Panc1 (cell line): Measurements from ENCODE around the gene IFI6. TPM values are rescaled to one million over a fixed set of nuclear protein-coding genes. Genes with fewer than 3 reads are reported as not detected.

Experiments
- ATAC-seq: fragments of 200-7000 bp; cut with Tn5 transposase; 2 replicates; pipeline ENCODE4 v1.9.1; 2020; ENCODE audit warnings: mild to moderate bottlenecking, moderate library complexity
- BruUV-seq: library from RNA; stranded (reverse); fragments of 400-500 nt; replicated peaks from 2 replicates; lab custom pipeline; 2021; lab: Mats Ljungman, UMichigan
- CTCF ChIA-PET: fragments of 300-600 bp; sonication (Branson Sonifier 250); formaldehyde crosslinking; loops from one replicate; lab custom pipeline; 2022; ENCODE audit warnings: antibody characterized with exemption; lab: Charles Lee
- POLR2A ChIA-PET: fragments of 300-600 bp; sonication (Branson Sonifier 250); formaldehyde crosslinking; loops from one replicate; lab custom pipeline; 2022; ENCODE audit warnings: antibody characterized with exemption; lab: Charles Lee
- DNase-seq: peaks from one replicate; pipeline ENCODE4 v3.0.0-alpha.2; 2010; ENCODE audit warnings: low read depth, low spot score
- H3K27ac ChIP-seq: 2 replicates; pipeline ENCODE4 v1.5.1; 2011; ENCODE audit warnings: mild to moderate bottlenecking, low read length, inconsistent platforms
- H3K27me3 ChIP-seq: fragments of 200-500 bp; sonication (Bioruptor generic); 2 replicates; pipeline ENCODE4 v1.6.0; 2014; ENCODE audit warnings: low read length, inconsistent platforms; ENCODE audit not compliant: control insufficient read depth, insufficient read depth
- H3K36me3 ChIP-seq: fragments of 200-500 bp; sonication (Bioruptor generic); 2 replicates; pipeline ENCODE4 v1.5.1; 2014; ENCODE audit warnings: inconsistent platforms, mild to moderate bottlenecking, low read length, moderate library complexity; ENCODE audit not compliant: control insufficient read depth, insufficient read depth
- H3K4me1 ChIP-seq: 2 replicates; pipeline ENCODE4 v1.5.1; 2011; ENCODE audit warnings: inconsistent platforms, mild to moderate bottlenecking, low read length, moderate library complexity; ENCODE audit not compliant: control insufficient read depth, insufficient read depth
- H3K4me3 ChIP-seq, 2 experiments: 2 replicates each; pipeline ENCODE4 v1.5.1; 2011 to 2012; ENCODE audit warnings: low read depth in 2 of 2, low read length in 2 of 2, mild to moderate bottlenecking in 2 of 2, inconsistent platforms in 1 of 2, moderate library complexity in 1 of 2
- H3K9me3 ChIP-seq: fragments of 200-500 bp; sonication (Bioruptor generic); 2 replicates; pipeline ENCODE4 v1.5.1; 2014; ENCODE audit warnings: low read depth, mild to moderate bottlenecking, inconsistent platforms, low read length, moderate library complexity; ENCODE audit not compliant: control insufficient read depth, insufficient read depth
- POLR2AphosphoS5 ChIP-seq: IDR thresholded peaks from 2 replicates; pipeline ENCODE4 v1.6.1; 2012; ENCODE audit warnings: mild to moderate bottlenecking, low read depth, low read length, moderate library complexity
- REST ChIP-seq, 2 experiments: IDR thresholded peaks; 2 replicates each; pipeline ENCODE4 v1.6.1; 2011 to 2012; ENCODE audit warnings: low read depth in 2 of 2, control low read depth in 1 of 2, low read length in 1 of 2, mild to moderate bottlenecking in 1 of 2, moderate library complexity in 1 of 2; ENCODE audit not compliant: insufficient read depth in 1 of 2
- SIN3A ChIP-seq: IDR thresholded peaks from 2 replicates; pipeline ENCODE4 v1.6.1; 2012; ENCODE audit warnings: low read depth, mild to moderate bottlenecking, low read length, moderate library complexity, borderline replicate concordance; ENCODE audit not compliant: insufficient read depth
- TCF7L2 ChIP-seq: IDR thresholded peaks from 2 replicates; pipeline ENCODE4 v1.6.1; 2011; ENCODE audit warnings: mild to moderate bottlenecking, low read depth, low read length, inconsistent platforms
- in situ Hi-C: cut with HindIII; loops from 2 replicates; pipeline ENCODE4 v1.10.0; 2016; ENCODE audit warnings: low sequenced_read_pairs, low pct_unique_long_range_greater_than_20kb
- intact Hi-C: fragments of 100-400 bp; cut with micrococcal nuclease; formaldehyde crosslinking; loops from one replicate; pipeline ENCODE4 v1.10.0; 2022; ENCODE audit not compliant: unreplicated experiment
- total RNA-seq: library from RNA; stranded (reverse); gene quantifications from one replicate; pipeline ENCODE4 v1.2.1, GENCODE V29; 2021; ENCODE audit not compliant: unreplicated experiment
- TF ChIP-seq, protein P1 (sequence below): fragments of 450-650 bp; IDR thresholded peaks from 2 replicates; pipeline ENCODE4 v1.5.1; 2017; ENCODE audit warnings: mild to moderate bottlenecking

IFI6 gene
- total RNA-seq, 1 experiment from 2014 or later = 39.1 TPM

GRCh38 chr1:27659497-27660299 is 12.3 kb downstream of the IFI6 start:
- POLR2A ChIA-PET = interaction anchor here (0.5 kb wide), 1 partner anchor 88 kb away, joined by 16 read pairs; no protein-coding TSS in a partner anchor
- Histone ChIP-seq H3K4me3 (peak overlapping the region; percentile 46 to 58), H3K9me3 (no peaks in the 10 kb centered on the region), H3K27ac (peak overlapping the region; percentile 54; the same call in 1 of the 2 replicates), H3K27me3 (no peaks in the 10 kb centered on the region), H3K4me1 (peaks cover 18% of the 10 kb centered on the region), H3K36me3 (no peaks in the 10 kb centered on the region)
- no peak for DNase-seq
- TF ChIP-seq POLR2AphosphoS5 (peak; percentile 47; the same call in 1 of the 2 replicates), TCF7L2 (no peak), REST (IDR thresholded peaks at IDR 0.05; ENCODE audit: insufficient read depth in 1 of 2, low read depth in 2 of 2, low read length in 1 of 2) (no peak), SIN3A (no peak)
- TF ChIP-seq, protein P1, sequence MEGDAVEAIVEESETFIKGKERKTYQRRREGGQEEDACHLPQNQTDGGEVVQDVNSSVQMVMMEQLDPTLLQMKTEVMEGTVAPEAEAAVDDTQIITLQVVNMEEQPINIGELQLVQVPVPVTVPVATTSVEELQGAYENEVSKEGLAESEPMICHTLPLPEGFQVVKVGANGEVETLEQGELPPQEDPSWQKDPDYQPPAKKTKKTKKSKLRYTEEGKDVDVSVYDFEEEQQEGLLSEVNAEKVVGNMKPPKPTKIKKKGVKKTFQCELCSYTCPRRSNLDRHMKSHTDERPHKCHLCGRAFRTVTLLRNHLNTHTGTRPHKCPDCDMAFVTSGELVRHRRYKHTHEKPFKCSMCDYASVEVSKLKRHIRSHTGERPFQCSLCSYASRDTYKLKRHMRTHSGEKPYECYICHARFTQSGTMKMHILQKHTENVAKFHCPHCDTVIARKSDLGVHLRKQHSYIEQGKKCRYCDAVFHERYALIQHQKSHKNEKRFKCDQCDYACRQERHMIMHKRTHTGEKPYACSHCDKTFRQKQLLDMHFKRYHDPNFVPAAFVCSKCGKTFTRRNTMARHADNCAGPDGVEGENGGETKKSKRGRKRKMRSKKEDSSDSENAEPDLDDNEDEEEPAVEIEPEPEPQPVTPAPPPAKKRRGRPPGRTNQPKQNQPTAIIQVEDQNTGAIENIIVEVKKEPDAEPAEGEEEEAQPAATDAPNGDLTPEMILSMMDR = no peak
- CTCF ChIA-PET = interaction anchor here (0.5 kb wide), 1 partner anchor 44 kb away, joined by 3 read pairs; no protein-coding TSS in a partner anchor
- peak; percentile 94 for ATAC-seq
- no TSS peak for BruUV-seq
- intact Hi-C loops (loop anchor here (10.0 kb wide), 1 partner anchor 265 kb away; the partner anchor contains the start of gene GPR3), in situ Hi-C loops (no loop called here)

DNA sequence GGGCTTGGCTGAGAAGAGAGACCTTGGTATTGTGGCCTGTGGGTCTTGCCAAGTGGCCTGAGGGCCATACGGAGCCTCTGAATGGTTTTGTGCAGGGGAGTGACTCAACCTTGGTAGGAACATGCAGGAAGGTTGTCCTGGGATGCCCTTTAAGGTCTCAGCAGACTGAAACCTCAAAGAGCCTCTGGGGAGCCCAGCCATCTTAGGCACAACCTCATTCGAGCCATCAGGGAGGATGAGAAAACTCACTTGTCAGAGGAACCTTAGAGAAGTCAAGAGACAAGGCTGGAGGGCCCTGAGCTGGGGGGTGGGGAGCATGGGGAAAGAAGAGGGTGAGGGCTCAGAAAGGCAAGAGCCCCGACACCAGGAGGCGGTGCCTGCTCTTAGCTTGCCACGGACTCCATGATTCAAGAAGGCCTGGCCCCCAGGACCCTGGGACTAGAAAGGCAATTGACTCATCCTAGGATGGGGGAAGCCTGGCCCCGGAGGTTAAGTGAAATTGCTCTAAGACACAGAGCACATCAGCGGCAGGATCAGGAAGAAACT is 13.0 kb downstream of the IFI6 start:
- in situ Hi-C loops = no loop called here
- intact Hi-C loops = no loop called here
- peak; percentile 10; the same call in 1 of the 2 replicates for ATAC-seq
- Histone ChIP-seq H3K4me3 (peak overlapping the region; percentile 46 to 58), H3K4me1 (peaks cover 18% of the 10 kb centered on the region), H3K9me3 (no peaks in the 10 kb centered on the region), H3K27ac (peak overlapping the region; percentile 54; the same call in 1 of the 2 replicates), H3K27me3 (no peaks in the 10 kb centered on the region), H3K36me3 (no peaks in the 10 kb centered on the region)
- TF ChIP-seq SIN3A (no peak), REST (IDR thresholded peaks at IDR 0.05; ENCODE audit: insufficient read depth in 1 of 2, low read depth in 2 of 2, low read length in 1 of 2) (no peak), POLR2AphosphoS5 (no peak), TCF7L2 (no peak)
- TF ChIP-seq, protein P1 = no peak
- no TSS peak for BruUV-seq
- CTCF ChIA-PET = interaction anchor here (0.5 kb wide), 1 partner anchor 44 kb away, joined by 3 read pairs; no protein-coding TSS in a partner anchor
- POLR2A ChIA-PET = no interaction called here
- DNase-seq = no peak
